Panc1 (cell line): ENCODE data around the gene MIER2. TPM values are rescaled to one million over a fixed set of nuclear protein-coding genes. Genes with fewer than 3 reads are reported as not detected.

ENCODE experiments used
- ATAC-seq: fragments of 200-7000 bp; cut with Tn5 transposase; 2 replicates; pipeline ENCODE4 v1.9.1; 2020; ENCODE audit warnings: mild to moderate bottlenecking, moderate library complexity
- BruUV-seq: library from RNA; stranded (reverse); fragments of 400-500 nt; replicated peaks from 2 replicates; lab custom pipeline; 2021; lab: Mats Ljungman, UMichigan
- CTCF ChIA-PET: fragments of 300-600 bp; sonication (Branson Sonifier 250); formaldehyde crosslinking; loops from one replicate; lab custom pipeline; 2022; ENCODE audit warnings: antibody characterized with exemption; lab: Charles Lee
- POLR2A ChIA-PET: fragments of 300-600 bp; sonication (Branson Sonifier 250); formaldehyde crosslinking; loops from one replicate; lab custom pipeline; 2022; ENCODE audit warnings: antibody characterized with exemption; lab: Charles Lee
- DNase-seq: peaks from one replicate; pipeline ENCODE4 v3.0.0-alpha.2; 2010; ENCODE audit warnings: low read depth, low spot score
- H3K27ac ChIP-seq: 2 replicates; pipeline ENCODE4 v1.5.1; 2011; ENCODE audit warnings: mild to moderate bottlenecking, low read length, inconsistent platforms
- H3K27me3 ChIP-seq: fragments of 200-500 bp; sonication (Bioruptor generic); 2 replicates; pipeline ENCODE4 v1.6.0; 2014; ENCODE audit warnings: low read length, inconsistent platforms; ENCODE audit not compliant: control insufficient read depth, insufficient read depth
- H3K36me3 ChIP-seq: fragments of 200-500 bp; sonication (Bioruptor generic); 2 replicates; pipeline ENCODE4 v1.5.1; 2014; ENCODE audit warnings: inconsistent platforms, mild to moderate bottlenecking, low read length, moderate library complexity; ENCODE audit not compliant: control insufficient read depth, insufficient read depth
- H3K4me1 ChIP-seq: 2 replicates; pipeline ENCODE4 v1.5.1; 2011; ENCODE audit warnings: inconsistent platforms, mild to moderate bottlenecking, low read length, moderate library complexity; ENCODE audit not compliant: control insufficient read depth, insufficient read depth
- H3K4me3 ChIP-seq, 2 experiments: 2 replicates each; pipeline ENCODE4 v1.5.1; 2011 to 2012; ENCODE audit warnings: low read depth in 2 of 2, low read length in 2 of 2, mild to moderate bottlenecking in 2 of 2, inconsistent platforms in 1 of 2, moderate library complexity in 1 of 2
- H3K9me3 ChIP-seq: fragments of 200-500 bp; sonication (Bioruptor generic); 2 replicates; pipeline ENCODE4 v1.5.1; 2014; ENCODE audit warnings: low read depth, mild to moderate bottlenecking, inconsistent platforms, low read length, moderate library complexity; ENCODE audit not compliant: control insufficient read depth, insufficient read depth
- POLR2AphosphoS5 ChIP-seq: IDR thresholded peaks from 2 replicates; pipeline ENCODE4 v1.6.1; 2012; ENCODE audit warnings: mild to moderate bottlenecking, low read depth, low read length, moderate library complexity
- SIN3A ChIP-seq: IDR thresholded peaks from 2 replicates; pipeline ENCODE4 v1.6.1; 2012; ENCODE audit warnings: low read depth, mild to moderate bottlenecking, low read length, moderate library complexity, borderline replicate concordance; ENCODE audit not compliant: insufficient read depth
- TCF7L2 ChIP-seq: IDR thresholded peaks from 2 replicates; pipeline ENCODE4 v1.6.1; 2011; ENCODE audit warnings: mild to moderate bottlenecking, low read depth, low read length, inconsistent platforms
- in situ Hi-C: cut with HindIII; loops from 2 replicates; pipeline ENCODE4 v1.10.0; 2016; ENCODE audit warnings: low sequenced_read_pairs, low pct_unique_long_range_greater_than_20kb
- intact Hi-C: fragments of 100-400 bp; cut with micrococcal nuclease; formaldehyde crosslinking; loops from one replicate; pipeline ENCODE4 v1.10.0; 2022; ENCODE audit not compliant: unreplicated experiment
- total RNA-seq: library from RNA; stranded (reverse); gene quantifications from one replicate; pipeline ENCODE4 v1.2.1, GENCODE V29; 2021; ENCODE audit not compliant: unreplicated experiment
- TF ChIP-seq, protein P1 (sequence below): fragments of 450-650 bp; IDR thresholded peaks from 2 replicates; pipeline ENCODE4 v1.5.1; 2017; ENCODE audit warnings: mild to moderate bottlenecking
- TF ChIP-seq, protein P2 (sequence below), 2 experiments: IDR thresholded peaks; 2 replicates each; pipeline ENCODE4 v1.6.1; 2011 to 2012; ENCODE audit warnings: low read depth in 2 of 2, control low read depth in 1 of 2, low read length in 1 of 2, mild to moderate bottlenecking in 1 of 2, moderate library complexity in 1 of 2; ENCODE audit not compliant: insufficient read depth in 1 of 2

Gene MIER2
- total RNA-seq, 1 experiment from 2014 or later: 32.1 TPM

DNA sequence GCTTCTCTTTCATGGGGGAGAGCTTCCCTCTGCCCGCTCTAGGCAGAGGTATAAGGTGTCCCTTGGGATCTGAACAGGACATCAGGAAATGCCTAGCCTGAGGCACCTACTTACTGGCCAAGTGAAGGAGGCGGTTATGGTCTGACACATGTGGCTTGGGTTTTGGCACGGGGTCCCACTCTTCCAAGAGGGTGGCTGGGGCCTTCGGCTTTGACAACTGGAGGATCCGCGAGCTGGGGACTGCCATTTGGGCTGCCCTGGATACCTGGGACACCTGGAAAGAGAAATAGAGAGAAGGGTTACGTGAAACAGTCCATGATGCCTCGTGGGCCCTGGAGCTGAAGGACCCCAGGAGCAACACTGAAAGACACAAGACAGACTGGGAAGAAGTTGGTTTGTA, 22.4 kb upstream of the MIER2 start:
- H3K36me3 ChIP-seq: no peaks in the 10 kb centered on the region
- ChIA-PET POLR2A (no interaction called here), CTCF (interaction anchor here (0.6 kb wide), 1 partner anchor 15 kb away, joined by 11 read pairs; no protein-coding TSS in a partner anchor)
- DNase-seq (no peak), ATAC-seq (no peak)
- in situ Hi-C loops: no loop called here
- intact Hi-C loops: no loop called here
- H3K9me3 ChIP-seq: no peaks in the 10 kb centered on the region
- TF ChIP-seq TCF7L2: no peak
- TF ChIP-seq, protein P1, sequence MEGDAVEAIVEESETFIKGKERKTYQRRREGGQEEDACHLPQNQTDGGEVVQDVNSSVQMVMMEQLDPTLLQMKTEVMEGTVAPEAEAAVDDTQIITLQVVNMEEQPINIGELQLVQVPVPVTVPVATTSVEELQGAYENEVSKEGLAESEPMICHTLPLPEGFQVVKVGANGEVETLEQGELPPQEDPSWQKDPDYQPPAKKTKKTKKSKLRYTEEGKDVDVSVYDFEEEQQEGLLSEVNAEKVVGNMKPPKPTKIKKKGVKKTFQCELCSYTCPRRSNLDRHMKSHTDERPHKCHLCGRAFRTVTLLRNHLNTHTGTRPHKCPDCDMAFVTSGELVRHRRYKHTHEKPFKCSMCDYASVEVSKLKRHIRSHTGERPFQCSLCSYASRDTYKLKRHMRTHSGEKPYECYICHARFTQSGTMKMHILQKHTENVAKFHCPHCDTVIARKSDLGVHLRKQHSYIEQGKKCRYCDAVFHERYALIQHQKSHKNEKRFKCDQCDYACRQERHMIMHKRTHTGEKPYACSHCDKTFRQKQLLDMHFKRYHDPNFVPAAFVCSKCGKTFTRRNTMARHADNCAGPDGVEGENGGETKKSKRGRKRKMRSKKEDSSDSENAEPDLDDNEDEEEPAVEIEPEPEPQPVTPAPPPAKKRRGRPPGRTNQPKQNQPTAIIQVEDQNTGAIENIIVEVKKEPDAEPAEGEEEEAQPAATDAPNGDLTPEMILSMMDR: no peak
- TF ChIP-seq SIN3A: no peak
- TF ChIP-seq, protein P2, sequence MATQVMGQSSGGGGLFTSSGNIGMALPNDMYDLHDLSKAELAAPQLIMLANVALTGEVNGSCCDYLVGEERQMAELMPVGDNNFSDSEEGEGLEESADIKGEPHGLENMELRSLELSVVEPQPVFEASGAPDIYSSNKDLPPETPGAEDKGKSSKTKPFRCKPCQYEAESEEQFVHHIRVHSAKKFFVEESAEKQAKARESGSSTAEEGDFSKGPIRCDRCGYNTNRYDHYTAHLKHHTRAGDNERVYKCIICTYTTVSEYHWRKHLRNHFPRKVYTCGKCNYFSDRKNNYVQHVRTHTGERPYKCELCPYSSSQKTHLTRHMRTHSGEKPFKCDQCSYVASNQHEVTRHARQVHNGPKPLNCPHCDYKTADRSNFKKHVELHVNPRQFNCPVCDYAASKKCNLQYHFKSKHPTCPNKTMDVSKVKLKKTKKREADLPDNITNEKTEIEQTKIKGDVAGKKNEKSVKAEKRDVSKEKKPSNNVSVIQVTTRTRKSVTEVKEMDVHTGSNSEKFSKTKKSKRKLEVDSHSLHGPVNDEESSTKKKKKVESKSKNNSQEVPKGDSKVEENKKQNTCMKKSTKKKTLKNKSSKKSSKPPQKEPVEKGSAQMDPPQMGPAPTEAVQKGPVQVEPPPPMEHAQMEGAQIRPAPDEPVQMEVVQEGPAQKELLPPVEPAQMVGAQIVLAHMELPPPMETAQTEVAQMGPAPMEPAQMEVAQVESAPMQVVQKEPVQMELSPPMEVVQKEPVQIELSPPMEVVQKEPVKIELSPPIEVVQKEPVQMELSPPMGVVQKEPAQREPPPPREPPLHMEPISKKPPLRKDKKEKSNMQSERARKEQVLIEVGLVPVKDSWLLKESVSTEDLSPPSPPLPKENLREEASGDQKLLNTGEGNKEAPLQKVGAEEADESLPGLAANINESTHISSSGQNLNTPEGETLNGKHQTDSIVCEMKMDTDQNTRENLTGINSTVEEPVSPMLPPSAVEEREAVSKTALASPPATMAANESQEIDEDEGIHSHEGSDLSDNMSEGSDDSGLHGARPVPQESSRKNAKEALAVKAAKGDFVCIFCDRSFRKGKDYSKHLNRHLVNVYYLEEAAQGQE (IDR thresholded peaks at IDR 0.05; ENCODE audit: insufficient read depth in 1 of 2, low read depth in 2 of 2, low read length in 1 of 2): no peak
- no peak for TF ChIP-seq POLR2AphosphoS5
- no TSS peak for BruUV-seq
- H3K4me3 ChIP-seq: no peak overlapping the region
- H3K27me3 ChIP-seq: no peaks in the 10 kb centered on the region
- no peak overlapping the region for H3K27ac ChIP-seq
- no peaks in the 10 kb centered on the region for H3K4me1 ChIP-seq

DNA sequence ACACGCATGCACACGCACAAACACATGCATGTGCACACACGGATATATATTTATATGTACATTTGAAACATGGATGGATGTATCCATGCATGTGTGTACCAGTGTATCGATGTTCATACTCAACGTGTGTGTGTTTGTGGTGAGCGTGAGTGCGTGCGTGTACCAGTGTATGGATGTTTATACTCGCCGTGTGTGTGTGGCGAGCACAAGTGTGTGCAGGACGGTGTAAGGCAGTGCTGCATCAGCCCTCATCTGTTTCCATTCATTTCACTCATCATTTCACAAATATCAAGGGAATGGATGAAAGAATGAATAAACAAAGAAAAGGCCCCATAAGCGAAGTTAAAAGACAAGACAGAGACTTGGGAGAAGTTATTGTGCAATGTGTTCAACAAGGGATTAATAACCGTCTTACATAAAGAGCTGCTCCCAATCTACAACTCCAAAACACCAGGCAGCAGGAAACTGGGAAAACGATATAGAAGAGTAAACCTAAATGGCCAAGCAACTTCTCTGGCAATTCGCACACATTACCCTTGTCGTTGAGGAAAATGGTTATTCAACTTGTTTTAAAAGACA, 21.7 kb upstream of the MIER2 start:
- no peak overlapping the region for H3K27ac ChIP-seq
- TF ChIP-seq POLR2AphosphoS5 (no peak), TCF7L2 (no peak), SIN3A (no peak)
- TF ChIP-seq, protein P1: no peak
- TF ChIP-seq, protein P2 (IDR thresholded peaks at IDR 0.05; ENCODE audit: insufficient read depth in 1 of 2, low read depth in 2 of 2, low read length in 1 of 2): no peak
- no peaks in the 10 kb centered on the region for H3K4me1 ChIP-seq
- ChIA-PET POLR2A (no interaction called here), CTCF (interaction anchor here (0.6 kb wide), 1 partner anchor 16 kb away, joined by 11 read pairs; no protein-coding TSS in a partner anchor)
- H3K36me3 ChIP-seq: no peaks in the 10 kb centered on the region
- intact Hi-C loops (no loop called here), in situ Hi-C loops (no loop called here)
- ATAC-seq (no peak), DNase-seq (no peak)
- no TSS peak for BruUV-seq
- H3K4me3 ChIP-seq: no peak overlapping the region
- no peaks in the 10 kb centered on the region for H3K9me3 ChIP-seq
- no peaks in the 10 kb centered on the region for H3K27me3 ChIP-seq
